Measurements from ENCODE around the gene FGFR2.

The FGFR2 gene

GRCh38 chr10:121495719-121496118 is 102.5 kb downstream of the FGFR2 start:
- no peak for TF ChIP-seq CTCF (IDR thresholded peaks at IDR 0.05; ENCODE audit: insufficient read depth, missing control alignments)
- FAIRE-seq (no peak), DNase-seq (ENCODE audit: insufficient read length, low spot score) (no peak)

GRCh38 chr10:121494296-121494695 is 103.9 kb downstream of the FGFR2 start:
- no peak for TF ChIP-seq CTCF (IDR thresholded peaks at IDR 0.05; ENCODE audit: insufficient read depth, missing control alignments)
- DNase-seq (ENCODE audit: insufficient read length, low spot score), result no peak
- FAIRE-seq, result no peak

GRCh38 chr10:121493521-121493920 is 104.7 kb downstream of the FGFR2 start:
- TF ChIP-seq CTCF (IDR thresholded peaks at IDR 0.05; ENCODE audit: insufficient read depth, missing control alignments), result no peak
- DNase-seq (ENCODE audit: insufficient read length, low spot score), result no peak
- FAIRE-seq, result no peak

GRCh38 chr10:121490871-121491519 is 107.2 kb downstream of the FGFR2 start:
- FAIRE-seq (no peak), DNase-seq (ENCODE audit: insufficient read length, low spot score) (no peak)
- TF ChIP-seq CTCF (IDR thresholded peaks at IDR 0.05; ENCODE audit: insufficient read depth, missing control alignments), result no peak

GRCh38 chr10:121485436-121486139 is 112.7 kb downstream of the FGFR2 start:
- no peak for TF ChIP-seq CTCF (IDR thresholded peaks at IDR 0.05; ENCODE audit: insufficient read depth, missing control alignments)
- no peak for FAIRE-seq
- DNase-seq (ENCODE audit: insufficient read length, low spot score), result no peak

GRCh38 chr10:121484816-121485215 is 113.4 kb downstream of the FGFR2 start:
- FAIRE-seq (no peak), DNase-seq (ENCODE audit: insufficient read length, low spot score) (no peak)

More at GRCh38 chr10:121484816-121485215, 113.4 kb downstream of the FGFR2 start:
- no peak for TF ChIP-seq CTCF (IDR thresholded peaks at IDR 0.05; ENCODE audit: insufficient read depth, missing control alignments)
